OCI-LY7 (cell line): ENCODE data around the gene RAP1GDS1.

Source experiments
- EZH2phosphoT487 ChIP-seq: fragments of 200-600 bp; sonication (generic); IDR thresholded peaks from 2 replicates; pipeline ENCODE4 v1.6.1; 2018; ENCODE audit warnings: low read depth, borderline replicate concordance, mild to moderate bottlenecking, mixed run types, antibody characterized with exemption, low read length, moderate library complexity, mixed read lengths
- TF ChIP-seq, protein P1 (sequence below): fragments of 200-600 bp; sonication (generic); conservative IDR thresholded peaks from 2 replicates; pipeline ENCODE4 v1.5.1; 2014; ENCODE audit warnings: mild to moderate bottlenecking, antibody characterized with exemption, low read length, moderate library complexity, mixed read lengths

- TF ChIP-seq, protein P1, sequence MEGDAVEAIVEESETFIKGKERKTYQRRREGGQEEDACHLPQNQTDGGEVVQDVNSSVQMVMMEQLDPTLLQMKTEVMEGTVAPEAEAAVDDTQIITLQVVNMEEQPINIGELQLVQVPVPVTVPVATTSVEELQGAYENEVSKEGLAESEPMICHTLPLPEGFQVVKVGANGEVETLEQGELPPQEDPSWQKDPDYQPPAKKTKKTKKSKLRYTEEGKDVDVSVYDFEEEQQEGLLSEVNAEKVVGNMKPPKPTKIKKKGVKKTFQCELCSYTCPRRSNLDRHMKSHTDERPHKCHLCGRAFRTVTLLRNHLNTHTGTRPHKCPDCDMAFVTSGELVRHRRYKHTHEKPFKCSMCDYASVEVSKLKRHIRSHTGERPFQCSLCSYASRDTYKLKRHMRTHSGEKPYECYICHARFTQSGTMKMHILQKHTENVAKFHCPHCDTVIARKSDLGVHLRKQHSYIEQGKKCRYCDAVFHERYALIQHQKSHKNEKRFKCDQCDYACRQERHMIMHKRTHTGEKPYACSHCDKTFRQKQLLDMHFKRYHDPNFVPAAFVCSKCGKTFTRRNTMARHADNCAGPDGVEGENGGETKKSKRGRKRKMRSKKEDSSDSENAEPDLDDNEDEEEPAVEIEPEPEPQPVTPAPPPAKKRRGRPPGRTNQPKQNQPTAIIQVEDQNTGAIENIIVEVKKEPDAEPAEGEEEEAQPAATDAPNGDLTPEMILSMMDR, result no peak
- TF ChIP-seq EZH2phosphoT487, result no peak
Observed at GRCh38 chr4:98363431-98363830, 102.2 kb downstream of the RAP1GDS1 start.
